Airway epithelial cell (primary cell): ENCODE results near the gene NAPG. TPM values are rescaled to one million over a fixed set of nuclear protein-coding genes. Genes with fewer than 3 reads are reported as not detected.

ENCODE experiments used
- total RNA-seq: library from RNA; depleted of rRNA; stranded (reverse); fragments of >200 nt; gene quantifications from 2 replicates; pipeline ENCODE4 v1.2.3, GENCODE V29; 2015

The NAPG gene
- 21.2 and 22.4 TPM in 2 replicates for total RNA-seq

GRCh38 chr18:10525697-10526560 is at the start of gene NAPG:
Gene NAPG (plus strand): TSS chr18:10526027. CDS start chr18:10526103, 76 bp downstream.

Other genes starting within 250 kb of the NAPG start
- gene APCDD1, start 71.4 kb upstream of the NAPG start, total RNA-seq, result 0.28 and 0.35 TPM in 2 replicates